B cell (primary cell): ENCODE results near the gene KLHL22.

Experiments used
- EZH2 ChIP-seq: IDR thresholded peaks from 2 replicates; pipeline ENCODE4 v1.6.1; 2012; ENCODE audit warnings: borderline replicate concordance, low read depth, mild to moderate bottlenecking, moderate library complexity, low read length; ENCODE audit not compliant: insufficient read depth, poor library complexity, severe bottlenecking
- TF ChIP-seq, protein P1 (sequence below): fragments of 200-600 bp; IDR thresholded peaks from one replicate; pipeline ENCODE4 v1.8.0; 2022; ENCODE audit warnings: antibody characterized with exemption, mild to moderate bottlenecking

DNA sequence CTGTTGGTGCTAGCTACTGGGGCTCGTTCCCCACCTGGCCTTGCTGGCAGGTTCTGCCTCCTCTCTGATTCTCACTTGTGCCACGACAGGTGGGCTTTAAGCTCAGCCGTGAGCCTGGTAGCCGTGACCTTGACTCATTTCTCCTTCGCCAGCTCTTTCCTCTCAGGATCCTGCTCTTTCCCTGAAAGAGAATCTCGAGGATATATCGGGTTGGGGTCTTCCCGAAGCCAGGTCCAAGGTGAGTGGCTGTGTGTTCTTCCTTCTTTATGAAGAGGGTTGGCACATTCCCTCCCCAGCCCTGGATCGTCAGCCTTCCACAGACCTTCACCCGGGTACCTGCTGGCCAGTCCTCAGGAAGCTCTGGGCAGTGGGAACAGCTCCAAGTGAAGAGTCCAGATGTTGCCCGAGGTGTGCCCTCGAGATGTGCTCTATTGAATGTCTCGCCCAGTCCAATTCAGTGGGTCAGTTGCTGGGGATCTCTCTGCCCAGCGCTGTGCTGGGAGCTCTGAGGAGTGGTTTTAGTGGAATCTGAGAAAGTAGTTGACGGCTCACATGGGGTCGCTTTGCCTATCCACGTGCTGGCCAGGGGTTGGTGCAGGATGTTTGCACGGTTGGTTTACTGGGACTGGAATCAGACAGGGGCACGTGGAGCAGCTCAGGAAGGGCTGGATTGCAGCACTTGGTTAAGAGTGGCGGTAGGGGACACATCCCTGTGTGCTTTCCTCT lies 100.3 kb downstream of the KLHL22 start:
- TF ChIP-seq, protein P1, sequence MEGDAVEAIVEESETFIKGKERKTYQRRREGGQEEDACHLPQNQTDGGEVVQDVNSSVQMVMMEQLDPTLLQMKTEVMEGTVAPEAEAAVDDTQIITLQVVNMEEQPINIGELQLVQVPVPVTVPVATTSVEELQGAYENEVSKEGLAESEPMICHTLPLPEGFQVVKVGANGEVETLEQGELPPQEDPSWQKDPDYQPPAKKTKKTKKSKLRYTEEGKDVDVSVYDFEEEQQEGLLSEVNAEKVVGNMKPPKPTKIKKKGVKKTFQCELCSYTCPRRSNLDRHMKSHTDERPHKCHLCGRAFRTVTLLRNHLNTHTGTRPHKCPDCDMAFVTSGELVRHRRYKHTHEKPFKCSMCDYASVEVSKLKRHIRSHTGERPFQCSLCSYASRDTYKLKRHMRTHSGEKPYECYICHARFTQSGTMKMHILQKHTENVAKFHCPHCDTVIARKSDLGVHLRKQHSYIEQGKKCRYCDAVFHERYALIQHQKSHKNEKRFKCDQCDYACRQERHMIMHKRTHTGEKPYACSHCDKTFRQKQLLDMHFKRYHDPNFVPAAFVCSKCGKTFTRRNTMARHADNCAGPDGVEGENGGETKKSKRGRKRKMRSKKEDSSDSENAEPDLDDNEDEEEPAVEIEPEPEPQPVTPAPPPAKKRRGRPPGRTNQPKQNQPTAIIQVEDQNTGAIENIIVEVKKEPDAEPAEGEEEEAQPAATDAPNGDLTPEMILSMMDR, result no peak
- no peak for TF ChIP-seq EZH2
